Fibroblast of lung (primary cell): ENCODE measurements around the gene DNAL4. TPM values are rescaled to one million over a fixed set of nuclear protein-coding genes. Genes with fewer than 3 reads are reported as not detected.

Experiments
- DNase-seq, 2 donors: peaks; one replicate each; pipeline versions ENCODE4 v3.0.0 to v3.0.0-alpha.2; 2010; ENCODE audit warnings: low read depth in 2 of 2
- H2AFZ ChIP-seq: 2 replicates; pipeline ENCODE4 v1.5.1; 2012; ENCODE audit warnings: low read length, control low read depth, inconsistent platforms
- H3K27ac ChIP-seq: 2 replicates; pipeline ENCODE4 v1.5.1; 2011; ENCODE audit warnings: low read length, control low read depth; ENCODE audit not compliant: insufficient read depth
- H3K27me3 ChIP-seq: 2 replicates; pipeline ENCODE4 v1.5.1; 2011; ENCODE audit warnings: mild to moderate bottlenecking, low read length; ENCODE audit not compliant: control insufficient read depth, insufficient read depth
- H3K36me3 ChIP-seq: 2 replicates; pipeline ENCODE4 v1.5.1; 2011; ENCODE audit warnings: low read length; ENCODE audit not compliant: control insufficient read depth, insufficient read depth
- H3K4me1 ChIP-seq: 2 replicates; pipeline ENCODE4 v1.5.1; 2011; ENCODE audit warnings: low read length; ENCODE audit not compliant: control insufficient read depth, insufficient read depth; ENCODE audit errors: extremely low read depth
- H3K4me2 ChIP-seq: 2 replicates; pipeline ENCODE4 v1.5.1; 2011; ENCODE audit warnings: low read length, control low read depth; ENCODE audit not compliant: insufficient read depth; ENCODE audit errors: extremely low read depth
- H3K4me3 ChIP-seq, 4 experiments: fragments of 200-600 bp in 1 of 4; sonication (generic) in 1 of 4; replicated peaks in 1 of 4; 2 replicates each; pipeline ENCODE4 v1.5.1; 2011 to 2016; ENCODE audit warnings: low read length in 4 of 4, low read depth in 3 of 4, mild to moderate bottlenecking in 3 of 4, control low read depth in 2 of 4, inconsistent platforms in 1 of 4, mixed read lengths in 1 of 4; ENCODE audit not compliant: insufficient read depth in 1 of 4; ENCODE audit errors: control extremely low read depth in 1 of 4
- H3K79me2 ChIP-seq: 2 replicates; pipeline ENCODE4 v1.5.1; 2012; ENCODE audit warnings: mild to moderate bottlenecking, low read length, inconsistent platforms; ENCODE audit not compliant: control insufficient read depth, insufficient read depth
- H3K9ac ChIP-seq: 2 replicates; pipeline ENCODE4 v1.5.1; 2011; ENCODE audit warnings: mild to moderate bottlenecking, low read length, control low read depth; ENCODE audit not compliant: insufficient read depth
- H3K9me3 ChIP-seq: 2 replicates; pipeline ENCODE4 v1.5.1; 2012; ENCODE audit warnings: low read depth, low read length; ENCODE audit not compliant: control insufficient read depth, insufficient read depth
- H4K20me1 ChIP-seq: 2 replicates; pipeline ENCODE4 v1.5.1; 2011; ENCODE audit warnings: low read length; ENCODE audit not compliant: control insufficient read depth, insufficient read depth; ENCODE audit errors: extremely low read depth
- CTCF ChIP-seq, 2 donors: IDR thresholded peaks in 1 of 2; conservative IDR thresholded peaks in 1 of 2; 1 replicate in 1 of 2; 2 replicates in 1 of 2; pipeline ENCODE4 v1.5.1; 2011 to 2012; ENCODE audit warnings: low read length in 2 of 2, control low read depth in 1 of 2, inconsistent platforms in 1 of 2, low read depth in 1 of 2, mild to moderate bottlenecking in 1 of 2
- EZH2 ChIP-seq: IDR thresholded peaks from 2 replicates; pipeline ENCODE4 v1.5.1; 2012; ENCODE audit warnings: low read length, control low read depth, mild to moderate bottlenecking; ENCODE audit errors: missing control alignments
- polyA plus RNA-seq, 2 donors: library from polyadenylated mRNA; depleted of rRNA in 1 of 2; stranded (reverse) in 1 of 2; unstranded in 1 of 2; fragments of >200 nt; gene quantifications; 2 replicates each; pipeline ENCODE4 v1.2.1, GENCODE V29; 2011 to 2012; ENCODE audit warnings: missing spikeins in 1 of 2
- total RNA-seq: library from RNA; depleted of rRNA; stranded (reverse); fragments of >200 nt; gene quantifications from 2 replicates; pipeline ENCODE4 v1.2.1, GENCODE V29; 2014

Gene DNAL4
- total and polyA plus RNA-seq, 2 donors (not counting 1 experiment from before 2014, with no cell fraction given) = 13.3 to 25.1 TPM

GRCh38 chr22:38737302-38738060, 56.5 kb downstream of the DNAL4 start:
- H3K36me3 ChIP-seq = peaks cover 56% of the 10 kb centered on the region
- H3K27me3 ChIP-seq = no peaks in the 10 kb centered on the region
- H3K79me2 ChIP-seq = no peaks in the 10 kb centered on the region
- no peak overlapping the region for H3K4me3 ChIP-seq
- TF ChIP-seq CTCF (conservative IDR thresholded peaks at IDR 0.05 in 1 of 2, IDR thresholded peaks at IDR 0.05 in 1 of 2; ENCODE audit: low read depth in 1 of 2, low read length in 2 of 2) = no peak
- TF ChIP-seq EZH2 = no peak
- H3K9ac ChIP-seq = no peak overlapping the region
- H3K4me1 ChIP-seq = peaks cover 7% of the 10 kb centered on the region
- no peaks in the 10 kb centered on the region for H4K20me1 ChIP-seq
- no peak overlapping the region for H3K4me2 ChIP-seq
- no peak overlapping the region for H2AFZ ChIP-seq
- DNase-seq = no peak
- no peak overlapping the region for H3K27ac ChIP-seq
- H3K9me3 ChIP-seq = no peaks in the 10 kb centered on the region

- H4K20me1 ChIP-seq = no peaks in the 10 kb centered on the region
- peaks cover 52% of the 10 kb centered on the region for H3K36me3 ChIP-seq
- no peaks in the 10 kb centered on the region for H3K9me3 ChIP-seq
- H2AFZ ChIP-seq = no peak overlapping the region
- H3K27ac ChIP-seq = no peak overlapping the region
- no peaks in the 10 kb centered on the region for H3K79me2 ChIP-seq
- peaks cover 7% of the 10 kb centered on the region for H3K4me1 ChIP-seq
- no peak overlapping the region for H3K4me2 ChIP-seq
- H3K9ac ChIP-seq = no peak overlapping the region
- H3K4me3 ChIP-seq = no peak overlapping the region
- TF ChIP-seq EZH2 = no peak
- TF ChIP-seq CTCF (conservative IDR thresholded peaks at IDR 0.05 in 1 of 2, IDR thresholded peaks at IDR 0.05 in 1 of 2; ENCODE audit: low read depth in 1 of 2, low read length in 2 of 2) = no peak
- H3K27me3 ChIP-seq = no peaks in the 10 kb centered on the region
- no peak for DNase-seq
Measured at GRCh38 chr22:38736257-38736570, 57.7 kb downstream of the DNAL4 start.

GRCh38 chr22:38735465-38736256, 58.3 kb downstream of the DNAL4 start:
- Histone ChIP-seq H3K9ac (no peak overlapping the region), H4K20me1 (no peaks in the 10 kb centered on the region), H3K79me2 (no peaks in the 10 kb centered on the region), H3K4me1 (peaks cover 7% of the 10 kb centered on the region), H3K27me3 (no peaks in the 10 kb centered on the region), H3K27ac (no peak overlapping the region), H2AFZ (no peak overlapping the region), H3K4me2 (no peak overlapping the region), H3K36me3 (peaks cover 49% of the 10 kb centered on the region), H3K4me3 (no peak overlapping the region), H3K9me3 (no peaks in the 10 kb centered on the region)
- no peak for TF ChIP-seq EZH2
- TF ChIP-seq CTCF (conservative IDR thresholded peaks at IDR 0.05 in 1 of 2, IDR thresholded peaks at IDR 0.05 in 1 of 2; ENCODE audit: low read depth in 1 of 2, low read length in 2 of 2) = no peak
- DNase-seq = no peak
